Muscle of leg (tissue), 11 donors: ENCODE data around the gene NFS1. TPM values are rescaled to one million over a fixed set of nuclear protein-coding genes. Genes with fewer than 3 reads are reported as not detected.
A peak's percentile ranks its signal among the peaks of the same experiment; 100 is the strongest.

Source experiments
- DNase-seq: peaks from one replicate; pipeline ENCODE4 v3.0.0; 2013
- H3K27ac ChIP-seq: one replicate; pipeline ENCODE4 v1.5.1; 2013; ENCODE audit warnings: mild to moderate bottlenecking, low read length, control low read depth
- H3K27me3 ChIP-seq: one replicate; pipeline ENCODE4 v1.6.1; 2013; ENCODE audit warnings: low read length; ENCODE audit not compliant: control insufficient read depth, insufficient read depth
- H3K36me3 ChIP-seq: one replicate; pipeline ENCODE4 v1.6.1; 2013; ENCODE audit warnings: low read length; ENCODE audit not compliant: control insufficient read depth, insufficient read depth
- H3K4me1 ChIP-seq: one replicate; pipeline ENCODE4 v1.6.1; 2013; ENCODE audit warnings: low read length; ENCODE audit not compliant: control insufficient read depth, insufficient read depth
- H3K4me3 ChIP-seq: one replicate; pipeline ENCODE4 v1.5.1; 2013; ENCODE audit warnings: low read length, control low read depth
- H3K9me3 ChIP-seq: replicated peaks from 2 replicates; pipeline ENCODE4 v1.6.1; 2013; ENCODE audit warnings: low read depth, low read length; ENCODE audit not compliant: control insufficient read depth
- WGBS: methylation state at CpG from one replicate; pipeline ENCODE4 v1.1.5; 2013; ENCODE audit warnings: missing lambda C conversion rate; ENCODE audit not compliant: insufficient coverage; 5-methylcytosine and 5-hydroxymethylcytosine counted together
- polyA plus RNA-seq, 8 donors: library from polyadenylated mRNA; unstranded; fragments of 120-200 nt; gene quantifications; one replicate each; pipeline versions ENCODE4 v1.2.1 to v1.2.3, GENCODE V29; 2013; ENCODE audit warnings: inconsistent platforms in 1 of 8, low replicate concordance in 1 of 8; ENCODE audit not compliant: insufficient read length in 8 of 8, insufficient read depth in 1 of 8
- total RNA-seq: library from RNA; stranded (reverse); fragments of 120-200 nt; gene quantifications from one replicate; pipeline ENCODE4 v1.2.4, GENCODE V29; 2013

The NFS1 gene
- total and polyA plus RNA-seq, 9 donors, result 12.8 to 18.3 (median 14.1) TPM

DNA sequence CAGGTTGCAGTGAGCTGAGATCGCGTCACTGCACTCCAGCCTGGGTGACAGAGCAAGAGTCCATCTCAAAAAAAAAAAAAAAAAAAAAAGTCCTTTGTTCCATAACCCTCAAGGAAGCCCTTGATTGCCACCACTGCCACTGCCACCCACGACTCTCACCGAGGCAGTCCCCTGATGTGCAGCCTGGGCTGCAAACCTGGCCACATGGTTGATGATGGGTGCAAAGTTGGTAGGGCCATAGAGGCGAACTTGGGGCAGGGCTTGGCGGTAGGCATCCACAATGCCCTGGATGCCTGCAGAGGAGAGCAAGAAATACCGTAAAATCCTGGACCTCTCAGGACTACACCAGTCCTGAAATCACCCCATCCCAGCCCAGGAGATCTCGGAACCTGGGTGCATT, 72.0 kb downstream of the NFS1 start:
- Histone ChIP-seq H3K27ac (no peak overlapping the region), H3K4me1 (no peaks in the 10 kb centered on the region), H3K36me3 (peaks cover 60% of the 10 kb centered on the region), H3K4me3 (no peak overlapping the region), H3K27me3 (no peaks in the 10 kb centered on the region), H3K9me3 (no peaks in the 10 kb centered on the region)
- no peak for DNase-seq
- WGBS, result 100% methylated on average over 1 of the region's 8 CpGs

DNA sequence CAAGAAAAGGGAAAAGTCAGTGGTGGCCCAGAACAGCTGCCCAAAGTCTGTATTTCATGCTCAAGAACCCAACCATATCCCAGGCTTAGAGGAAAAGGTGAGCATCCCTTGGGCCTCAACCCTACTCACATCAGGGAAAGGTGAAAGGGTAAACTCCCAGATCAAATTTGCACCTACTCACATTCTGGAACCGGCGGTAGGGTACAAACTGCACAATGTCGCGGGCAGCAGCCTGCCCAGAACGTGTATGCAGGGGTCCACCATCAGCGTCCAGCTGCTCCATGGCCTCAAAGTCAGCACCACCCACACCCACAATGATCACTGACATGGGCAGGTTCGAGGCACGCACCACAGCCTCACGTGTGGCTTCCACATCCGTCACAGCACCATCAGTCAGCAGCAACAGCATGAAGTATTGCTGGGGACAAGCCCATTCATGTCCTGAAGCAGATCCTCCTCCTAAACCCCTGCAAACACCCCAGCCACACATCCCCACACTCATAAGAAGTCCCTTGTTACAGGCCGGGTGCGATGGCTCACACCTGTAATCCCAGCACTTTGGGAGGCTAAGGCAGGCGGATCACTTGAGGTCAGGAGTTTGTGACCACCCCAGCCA, 72.7 kb downstream of the NFS1 start:
- Histone ChIP-seq H3K27me3 (no peaks in the 10 kb centered on the region), H3K4me1 (no peaks in the 10 kb centered on the region), H3K27ac (no peak overlapping the region), H3K9me3 (no peaks in the 10 kb centered on the region), H3K36me3 (peaks cover 55% of the 10 kb centered on the region), H3K4me3 (no peak overlapping the region)
- DNase-seq, result no peak
- 91% methylated on average over 10 of the region's 13 CpGs for WGBS

DNA sequence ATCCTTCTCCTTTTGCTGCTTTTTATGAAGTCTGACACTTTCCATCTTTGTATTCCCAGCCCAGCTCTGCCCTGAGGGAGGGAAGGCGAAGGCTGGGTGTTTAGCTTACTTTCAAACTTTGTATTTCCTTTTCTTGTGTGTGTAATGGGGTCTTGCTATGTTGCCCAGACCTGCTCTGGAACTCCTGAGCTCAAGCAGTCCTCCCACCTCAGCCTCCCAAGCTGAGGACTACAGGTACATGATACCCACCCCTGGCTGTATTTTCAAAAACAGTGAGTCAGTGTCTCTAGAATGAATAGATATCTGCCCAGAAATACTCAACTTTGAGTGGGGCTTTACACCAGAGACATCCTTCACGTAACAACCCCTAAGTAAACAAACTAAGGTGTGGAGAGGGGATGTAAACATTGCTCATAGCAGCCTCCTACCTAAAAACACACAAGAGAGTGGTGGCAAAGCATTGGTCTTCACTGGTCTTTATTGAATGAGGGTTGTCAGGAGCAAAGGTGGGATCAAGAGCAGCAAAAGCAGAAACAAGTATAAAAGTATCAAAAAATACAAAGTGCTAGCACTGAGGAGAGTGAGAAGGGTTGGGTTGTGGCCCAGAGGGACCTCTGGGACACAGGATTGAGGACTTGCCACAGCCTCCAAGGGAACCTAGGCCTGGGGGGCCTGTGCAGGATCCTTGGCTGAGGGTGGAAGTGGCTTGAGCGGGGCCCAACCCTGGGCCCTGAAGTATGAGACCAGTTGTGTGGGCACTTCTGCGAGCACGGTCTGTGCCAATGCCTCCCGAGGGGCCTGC, 73.4 kb downstream of the NFS1 start:
- Histone ChIP-seq H3K27me3 (no peaks in the 10 kb centered on the region), H3K27ac (no peak overlapping the region), H3K9me3 (no peaks in the 10 kb centered on the region), H3K4me1 (no peaks in the 10 kb centered on the region), H3K4me3 (no peak overlapping the region), H3K36me3 (peaks cover 54% of the 10 kb centered on the region)
- WGBS, result no CpG with 5 or more reads among the region's 6 CpGs
- DNase-seq, result no peak

DNA sequence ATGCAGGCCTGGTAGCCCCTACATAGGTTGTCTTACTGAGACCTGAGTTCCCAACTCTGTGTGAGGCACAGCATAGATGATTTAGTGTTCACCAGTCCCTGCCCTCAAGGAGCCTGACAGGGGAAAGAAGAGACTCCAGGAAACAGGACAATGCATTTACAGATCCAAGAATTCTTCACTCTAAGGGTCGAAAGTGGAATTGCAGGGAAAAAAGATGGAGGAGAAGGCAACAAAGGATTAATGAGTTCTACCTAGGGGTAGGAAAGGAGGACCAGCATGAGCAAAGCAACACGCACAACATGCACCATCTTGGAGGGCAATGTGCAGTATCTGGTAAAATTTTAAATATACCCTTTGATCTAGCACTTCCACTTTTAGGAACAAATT, 77.6 kb downstream of the NFS1 start:
- Histone ChIP-seq H3K9me3 (no peaks in the 10 kb centered on the region), H3K27me3 (peaks cover 33% of the 10 kb centered on the region), H3K27ac (no peak overlapping the region), H3K4me1 (peaks cover 29% of the 10 kb centered on the region), H3K36me3 (peaks cover 23% of the 10 kb centered on the region), H3K4me3 (no peak overlapping the region)
- DNase-seq, result no peak
- no CpG with 5 or more reads among the region's 2 CpGs for WGBS

DNA sequence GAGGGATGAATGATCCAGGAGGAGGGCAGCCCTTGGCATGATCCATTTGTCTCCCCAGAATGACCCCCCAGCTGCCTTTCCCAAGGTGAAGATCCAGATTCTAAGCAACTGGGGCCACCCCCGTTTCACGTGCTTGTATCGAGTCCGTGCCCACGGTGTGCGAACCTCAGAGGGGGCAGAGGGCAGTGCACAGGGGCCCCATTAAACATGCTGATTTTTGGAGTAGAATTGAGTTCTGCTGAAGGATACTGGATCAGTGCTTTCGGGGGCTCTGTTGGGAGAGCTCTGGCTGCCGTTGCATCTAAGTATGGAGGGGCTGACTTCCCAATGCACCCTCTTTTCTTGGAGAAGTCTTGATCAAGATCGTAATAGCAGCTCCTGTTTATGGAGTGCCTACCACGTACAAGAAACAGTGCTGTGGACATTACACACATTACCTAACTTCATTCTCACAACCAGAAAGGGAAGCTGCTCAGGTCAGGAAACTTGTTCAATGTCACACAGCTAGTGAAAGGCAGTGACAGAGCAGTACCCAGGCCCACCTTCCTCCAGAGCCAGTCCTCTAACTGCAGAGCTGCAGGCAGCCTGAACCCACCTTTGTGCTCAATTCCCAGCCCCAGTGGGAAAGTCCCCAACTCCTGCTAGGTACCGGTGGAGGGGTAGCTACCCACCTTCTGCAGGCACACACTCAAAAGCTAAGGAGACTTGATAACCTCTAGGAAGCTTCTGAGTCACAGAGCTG, 78.2 kb downstream of the NFS1 start:
- Histone ChIP-seq H3K9me3 (no peaks in the 10 kb centered on the region), H3K27ac (no peak overlapping the region), H3K4me1 (peaks cover 29% of the 10 kb centered on the region), H3K36me3 (peaks cover 18% of the 10 kb centered on the region), H3K27me3 (peaks cover 36% of the 10 kb centered on the region), H3K4me3 (no peak overlapping the region)
- DNase-seq, result no peak
- 91% methylated on average over 7 of the region's 11 CpGs for WGBS

DNA sequence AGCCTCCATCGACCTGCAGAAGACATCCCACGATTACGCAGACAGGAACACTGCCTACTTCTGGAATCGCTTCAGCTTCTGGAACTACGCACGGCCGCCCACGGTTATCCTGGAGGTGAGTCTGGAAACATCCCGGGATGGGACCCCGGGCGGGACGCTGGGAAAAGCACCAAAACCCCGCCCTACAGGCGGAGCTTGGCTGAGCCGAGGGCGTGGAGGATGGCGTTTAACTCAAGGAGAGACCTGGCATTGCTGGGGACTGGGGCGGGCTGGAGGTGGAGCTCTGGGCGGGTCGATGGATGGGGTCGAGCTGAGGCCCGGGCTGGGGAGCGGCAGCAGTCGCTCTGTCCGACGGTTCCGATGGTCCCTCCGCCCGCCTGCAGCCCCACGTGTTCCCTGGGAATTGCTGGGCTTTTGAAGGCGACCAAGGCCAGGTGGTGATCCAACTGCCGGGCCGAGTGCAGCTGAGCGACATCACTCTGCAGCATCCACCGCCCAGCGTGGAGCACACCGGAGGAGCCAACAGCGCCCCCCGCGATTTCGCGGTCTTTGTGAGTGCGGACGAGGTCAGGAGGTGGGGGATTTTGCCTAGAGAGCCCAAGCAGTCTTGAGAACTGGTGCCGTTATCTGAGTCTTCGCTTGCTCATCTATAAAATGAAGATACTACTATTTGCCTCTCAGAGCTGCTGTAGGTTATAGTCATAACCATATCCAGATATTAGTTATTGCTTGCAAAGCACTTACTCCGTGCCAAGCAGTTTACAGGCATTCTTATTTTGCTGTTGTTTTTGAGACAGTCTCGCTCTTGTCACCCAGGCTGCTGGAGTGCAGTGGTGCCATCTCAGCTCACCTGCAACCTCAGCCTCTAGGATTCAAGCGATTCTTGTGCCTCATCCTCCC, 79.7 kb downstream of the NFS1 start:
- peak overlapping the region; percentile 40 for H3K4me3 ChIP-seq
- no peaks in the 10 kb centered on the region for H3K9me3 ChIP-seq
- peaks cover 7% of the 10 kb centered on the region for H3K36me3 ChIP-seq
- WGBS, result 4% methylated on average over 36 of the region's 49 CpGs
- peak overlapping the region; percentile 55 for H3K27ac ChIP-seq
- peaks cover 32% of the 10 kb centered on the region for H3K4me1 ChIP-seq
- peak; percentile 92 for DNase-seq
- peaks cover 36% of the 10 kb centered on the region for H3K27me3 ChIP-seq

DNA sequence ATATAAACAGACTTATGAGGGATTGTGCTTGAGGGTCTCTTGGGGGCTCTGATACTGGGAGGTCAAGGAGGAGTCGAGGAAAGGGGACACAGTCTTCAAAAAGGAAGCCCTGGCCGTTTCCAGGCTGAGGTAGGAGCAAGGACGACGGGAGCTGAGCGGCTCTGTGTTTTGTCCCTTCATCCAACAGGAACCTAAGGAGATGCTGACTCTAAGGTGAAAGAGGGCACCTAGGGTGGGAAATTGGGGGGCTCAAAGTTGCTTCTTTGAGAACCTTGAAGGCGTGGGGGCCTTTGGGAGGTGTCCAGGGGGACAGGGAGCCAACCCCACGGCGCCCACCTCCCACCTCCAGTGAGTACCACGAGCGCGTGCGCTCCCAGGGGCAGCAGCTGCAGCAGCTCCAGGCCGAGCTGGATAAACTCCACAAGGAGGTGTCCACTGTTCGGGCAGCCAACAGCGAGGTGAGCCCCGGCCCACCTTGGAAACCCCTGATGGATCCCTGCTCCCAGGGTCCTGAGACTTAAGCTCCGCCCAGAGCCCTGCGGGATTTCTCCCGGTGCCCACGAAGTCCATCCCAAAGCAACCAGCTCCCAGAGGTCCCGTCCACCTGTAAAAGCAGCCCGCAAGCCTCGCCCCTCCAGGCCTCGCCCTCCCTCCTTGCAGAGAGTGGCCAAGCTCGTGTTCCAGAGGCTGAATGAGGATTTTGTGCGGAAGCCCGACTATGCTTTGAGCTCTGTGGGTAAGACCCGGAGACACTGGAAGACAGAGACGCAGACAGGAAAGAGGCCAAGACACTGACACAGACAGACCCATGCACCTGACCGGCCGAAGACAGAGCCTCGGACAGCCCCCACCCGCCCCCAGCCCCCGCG, 80.7 kb downstream of the NFS1 start:
- 5% methylated on average over 25 of the region's 35 CpGs for WGBS
- H3K36me3 ChIP-seq, result peaks cover 7% of the 10 kb centered on the region
- H3K4me3 ChIP-seq, result peak overlapping the region; percentile 40
- peak; percentile 59 for DNase-seq
- H3K27me3 ChIP-seq, result peaks cover 36% of the 10 kb centered on the region
- H3K9me3 ChIP-seq, result no peaks in the 10 kb centered on the region
- H3K27ac ChIP-seq, result peak overlapping the region; percentile 76
- H3K4me1 ChIP-seq, result peaks cover 32% of the 10 kb centered on the region
